ENCODE results near the gene NFATC1. TPM values are rescaled to one million over a fixed set of nuclear protein-coding genes. Genes with fewer than 3 reads are reported as not detected.

The NFATC1 gene
- total RNA-seq, 1 donor from 2014 or later: 16.6 TPM

DNA sequence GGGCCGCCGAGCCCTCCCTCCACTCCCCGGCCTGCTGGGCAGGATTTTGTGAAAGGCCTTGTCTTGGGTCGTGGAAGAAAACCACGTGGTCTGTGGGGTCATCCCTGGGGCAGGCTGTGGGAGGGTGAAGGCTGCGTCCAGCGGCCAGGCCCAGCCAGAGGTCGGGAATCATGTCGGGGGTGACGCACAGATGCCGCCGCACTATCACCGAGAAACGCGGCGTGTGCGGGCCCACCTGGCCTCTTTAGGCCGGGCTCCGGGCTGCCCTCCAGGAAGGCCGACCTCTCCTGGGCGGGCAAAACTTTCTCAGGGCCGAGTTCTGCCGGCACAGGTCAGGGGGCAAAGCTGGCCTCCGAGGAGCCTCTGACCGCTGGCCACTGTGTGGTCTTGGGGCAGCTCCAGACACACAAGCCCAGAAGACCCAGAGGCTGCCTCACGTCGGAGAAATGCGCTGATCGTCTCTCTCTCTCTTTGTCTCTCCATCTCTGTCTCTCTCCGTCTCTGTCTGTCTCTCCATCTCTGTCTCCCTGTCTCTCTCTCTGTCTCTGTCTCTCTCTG is 28.4 kb downstream of the NFATC1 start:
- no peak overlapping the region for H3K4me3 ChIP-seq
- no peak for DNase-seq
- H3K4me1 ChIP-seq: peaks cover 5% of the 10 kb centered on the region
- no peaks in the 10 kb centered on the region for H3K36me3 ChIP-seq
- no peaks in the 10 kb centered on the region for H3K9me3 ChIP-seq
- H3K27ac ChIP-seq: no peak overlapping the region
- intact Hi-C loops (cut with DNase I): no loop called here
- peak; percentile 34 for ATAC-seq
- no peaks in the 10 kb centered on the region for H3K27me3 ChIP-seq
- TF ChIP-seq, protein P1, sequence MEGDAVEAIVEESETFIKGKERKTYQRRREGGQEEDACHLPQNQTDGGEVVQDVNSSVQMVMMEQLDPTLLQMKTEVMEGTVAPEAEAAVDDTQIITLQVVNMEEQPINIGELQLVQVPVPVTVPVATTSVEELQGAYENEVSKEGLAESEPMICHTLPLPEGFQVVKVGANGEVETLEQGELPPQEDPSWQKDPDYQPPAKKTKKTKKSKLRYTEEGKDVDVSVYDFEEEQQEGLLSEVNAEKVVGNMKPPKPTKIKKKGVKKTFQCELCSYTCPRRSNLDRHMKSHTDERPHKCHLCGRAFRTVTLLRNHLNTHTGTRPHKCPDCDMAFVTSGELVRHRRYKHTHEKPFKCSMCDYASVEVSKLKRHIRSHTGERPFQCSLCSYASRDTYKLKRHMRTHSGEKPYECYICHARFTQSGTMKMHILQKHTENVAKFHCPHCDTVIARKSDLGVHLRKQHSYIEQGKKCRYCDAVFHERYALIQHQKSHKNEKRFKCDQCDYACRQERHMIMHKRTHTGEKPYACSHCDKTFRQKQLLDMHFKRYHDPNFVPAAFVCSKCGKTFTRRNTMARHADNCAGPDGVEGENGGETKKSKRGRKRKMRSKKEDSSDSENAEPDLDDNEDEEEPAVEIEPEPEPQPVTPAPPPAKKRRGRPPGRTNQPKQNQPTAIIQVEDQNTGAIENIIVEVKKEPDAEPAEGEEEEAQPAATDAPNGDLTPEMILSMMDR (IDR thresholded peaks at IDR 0.05): no peak

DNA sequence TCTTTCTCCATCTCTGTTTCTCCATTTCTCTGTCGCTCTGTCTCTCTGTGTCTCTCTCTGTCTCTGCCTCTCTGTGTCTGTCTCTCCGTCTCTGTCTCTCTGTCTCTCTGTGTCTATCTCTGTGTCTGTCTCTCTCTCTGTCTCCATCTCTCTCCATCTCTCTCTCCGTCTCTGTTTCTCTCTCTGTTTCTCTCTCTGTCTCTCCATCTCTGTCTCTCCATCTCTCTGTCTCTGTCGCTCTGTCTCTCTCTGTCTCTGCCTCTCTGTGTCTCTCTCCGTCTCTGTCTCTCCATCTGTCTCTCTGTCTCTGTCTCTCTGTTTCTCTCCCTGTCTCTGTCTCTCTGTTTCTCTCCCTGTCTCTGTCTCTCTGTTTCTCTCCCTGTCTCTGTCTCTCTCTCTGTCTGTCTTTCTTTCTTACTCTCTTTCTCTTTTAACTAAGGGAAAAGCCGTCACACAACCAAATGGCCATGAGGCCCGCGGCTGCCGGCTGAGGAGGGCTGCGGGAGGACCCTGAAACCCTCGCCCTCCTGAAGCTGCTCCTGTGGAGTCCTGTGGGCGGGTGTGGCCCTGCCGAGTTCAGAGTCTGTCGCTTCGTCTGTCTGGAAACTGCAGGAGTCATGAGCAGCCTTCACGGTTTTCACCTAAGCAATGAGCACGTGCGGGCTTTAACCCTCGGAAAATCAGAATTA is 29.3 kb downstream of the NFATC1 start:
- no peak overlapping the region for H3K4me3 ChIP-seq
- peaks cover 5% of the 10 kb centered on the region for H3K4me1 ChIP-seq
- TF ChIP-seq, protein P1 (IDR thresholded peaks at IDR 0.05): no peak
- H3K27me3 ChIP-seq: no peaks in the 10 kb centered on the region
- no peak overlapping the region for H3K27ac ChIP-seq
- no peak for ATAC-seq
- intact Hi-C loops (cut with DNase I): no loop called here
- DNase-seq: no peak
- H3K36me3 ChIP-seq: no peaks in the 10 kb centered on the region
- H3K9me3 ChIP-seq: no peaks in the 10 kb centered on the region

DNA sequence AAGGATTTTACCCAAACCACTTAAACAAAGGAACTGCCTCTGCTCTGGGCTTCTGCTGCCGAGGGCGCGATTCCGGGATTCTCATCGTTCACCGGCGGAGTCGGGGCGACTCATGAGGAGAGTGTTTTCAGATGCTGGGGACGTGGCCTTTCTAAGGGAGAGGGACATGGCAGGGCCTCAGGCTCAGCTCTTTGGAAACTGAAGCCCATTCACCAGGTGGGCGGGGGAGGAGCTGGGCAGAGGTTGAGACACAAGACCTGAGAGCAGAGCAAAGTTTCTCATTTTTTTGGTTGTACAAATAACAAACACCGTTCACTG is 29.8 kb downstream of the NFATC1 start:
- H3K4me3 ChIP-seq: no peak overlapping the region
- H3K27ac ChIP-seq: no peak overlapping the region
- no peak for ATAC-seq
- H3K27me3 ChIP-seq: no peaks in the 10 kb centered on the region
- H3K36me3 ChIP-seq: no peaks in the 10 kb centered on the region
- peaks cover 5% of the 10 kb centered on the region for H3K4me1 ChIP-seq
- TF ChIP-seq, protein P1 (IDR thresholded peaks at IDR 0.05): no peak
- no peak for DNase-seq
- intact Hi-C loops (cut with DNase I): no loop called here
- H3K9me3 ChIP-seq: no peaks in the 10 kb centered on the region

DNA sequence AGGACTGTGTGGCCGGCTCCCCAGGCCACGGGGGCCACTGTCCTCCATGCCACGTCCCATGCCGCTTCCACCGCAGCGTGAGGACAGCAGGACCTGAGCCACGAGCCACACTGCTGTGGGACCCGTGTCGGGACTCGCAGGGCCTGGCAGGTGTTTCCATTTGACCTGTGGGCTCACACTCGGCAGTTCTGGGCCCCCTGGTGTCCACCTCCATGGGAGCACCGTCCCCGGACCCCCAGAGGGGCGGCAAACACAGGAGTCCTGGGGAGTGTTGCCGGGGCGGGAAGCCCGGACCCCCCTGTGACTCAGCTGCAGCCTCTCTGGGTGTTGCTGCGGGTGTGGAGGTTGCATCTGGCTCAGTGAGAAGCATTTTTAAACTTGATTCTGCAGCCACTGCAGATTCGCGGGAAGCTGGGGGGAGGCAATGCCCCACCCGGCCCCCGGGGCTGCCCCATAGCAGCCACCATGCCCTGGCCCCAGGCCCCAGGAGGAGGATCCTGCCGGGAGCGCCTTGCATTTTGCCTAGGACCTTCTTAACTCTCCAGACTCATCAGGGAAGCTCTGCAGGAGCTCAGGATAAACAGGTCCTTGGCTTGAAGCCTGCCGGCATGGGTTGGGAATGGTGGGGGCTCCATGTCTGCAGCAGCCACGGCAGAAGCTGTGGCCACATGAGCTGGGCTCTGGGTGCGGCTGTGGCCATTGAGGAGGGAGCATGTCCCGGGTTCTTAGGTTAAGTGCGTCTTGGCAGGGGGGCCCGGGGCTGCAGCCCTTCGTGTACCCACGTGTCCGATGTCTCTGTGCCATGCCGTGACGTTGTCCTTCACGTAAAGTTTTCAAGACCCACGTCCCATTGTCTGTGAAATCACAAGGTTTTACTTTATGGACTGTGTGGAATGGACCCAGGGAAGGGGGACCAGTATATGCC is 30.9 kb downstream of the NFATC1 start:
- no peaks in the 10 kb centered on the region for H3K27me3 ChIP-seq
- H3K27ac ChIP-seq: no peak overlapping the region
- H3K4me1 ChIP-seq: peaks cover 5% of the 10 kb centered on the region
- no peak for ATAC-seq
- intact Hi-C loops (cut with DNase I): no loop called here
- TF ChIP-seq, protein P1 (IDR thresholded peaks at IDR 0.05): no peak
- DNase-seq: no peak
- H3K9me3 ChIP-seq: no peaks in the 10 kb centered on the region
- no peak overlapping the region for H3K4me3 ChIP-seq
- H3K36me3 ChIP-seq: no peaks in the 10 kb centered on the region

DNA sequence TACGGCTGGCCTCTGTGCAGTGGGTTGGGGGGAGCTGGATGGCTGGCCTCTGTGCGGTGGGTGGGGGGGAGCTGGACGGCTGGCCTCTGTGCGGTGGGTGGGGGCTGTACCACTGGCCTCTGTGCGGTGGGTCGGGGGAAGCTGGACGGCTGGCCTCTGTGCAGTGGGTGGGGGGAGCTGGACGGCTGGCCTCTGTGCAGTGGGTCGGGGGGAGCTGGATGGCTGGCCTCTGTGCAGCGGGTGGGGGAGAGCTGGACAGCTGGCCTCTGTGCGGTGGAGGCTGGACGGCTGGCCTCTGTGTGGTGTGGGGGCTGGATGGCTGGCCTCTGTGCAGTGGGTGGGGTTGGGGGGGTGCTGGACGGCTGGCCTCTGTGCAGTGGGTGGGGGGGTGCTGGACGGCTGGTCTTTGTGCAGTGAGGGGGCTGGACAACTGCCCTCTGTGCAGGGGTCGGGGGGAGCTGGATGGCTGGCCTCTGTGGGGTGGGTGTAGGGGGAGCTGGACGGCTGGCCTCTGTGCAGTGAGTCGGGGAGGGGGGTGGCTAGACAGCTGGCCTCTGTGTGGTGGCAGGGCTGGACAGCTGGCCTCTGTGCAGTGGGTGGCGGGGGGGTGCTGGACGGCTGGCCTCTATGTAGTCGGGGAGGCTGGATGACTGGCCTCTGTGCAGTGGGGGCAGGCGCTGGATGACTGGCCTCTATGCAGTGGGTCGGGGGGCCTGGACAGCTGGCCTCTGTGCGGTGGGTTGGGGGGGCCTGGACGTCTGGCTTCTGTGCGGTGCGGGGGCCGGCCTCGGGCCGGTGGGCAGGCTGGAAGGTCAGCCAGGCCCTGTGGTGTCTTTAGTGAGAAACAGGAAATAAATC is 31.9 kb downstream of the NFATC1 start:
- Histone ChIP-seq H3K27me3 (no peaks in the 10 kb centered on the region), H3K9me3 (no peaks in the 10 kb centered on the region), H3K36me3 (no peaks in the 10 kb centered on the region), H3K4me3 (no peak overlapping the region), H3K27ac (no peak overlapping the region), H3K4me1 (peaks cover 5% of the 10 kb centered on the region)
- DNase-seq (no peak), ATAC-seq (no peak)
- TF ChIP-seq, protein P1 (IDR thresholded peaks at IDR 0.05): no peak
- intact Hi-C loops (cut with DNase I): no loop called here
